Activated B cell treated with CpG ODN at 0.5 μM for 24 hours (primary cell): ENCODE data around the gene RASGRP3. TPM values are rescaled to one million over a fixed set of nuclear protein-coding genes. Genes with fewer than 3 reads are reported as not detected.

Experiments used
- ATAC-seq: fragments of 200-7000 bp; cut with Tn5 transposase; one replicate; pipeline ENCODE4 v1.10.0; 2021; ENCODE audit warnings: low read depth, mild to moderate bottlenecking, moderate library complexity
- CTCF ChIA-PET: fragments of 350-600 bp; sonication (Branson Sonifier 250); formaldehyde crosslinking; loops from one replicate; lab custom pipeline; 2021; ENCODE audit warnings: antibody characterized with exemption; lab: Charles Lee
- POLR2A ChIA-PET: fragments of 350-600 bp; sonication (Branson Sonifier 250); formaldehyde crosslinking; loops from one replicate; lab custom pipeline; 2021; ENCODE audit warnings: antibody characterized with exemption; lab: Charles Lee
- DNase-seq: peaks from one replicate; pipeline ENCODE4 v3.0.0; 2022
- H3K27ac Mint-ChIP-seq: one replicate; pipeline ENCODE4 v1.8.0; 2020; ENCODE audit warnings: mixed read lengths
- H3K27me3 Mint-ChIP-seq: one replicate; pipeline ENCODE4 v1.8.0; 2021; ENCODE audit warnings: mixed read lengths
- H3K36me3 Mint-ChIP-seq: one replicate; pipeline ENCODE4 v1.8.0; 2021; ENCODE audit warnings: low read depth, mixed read lengths
- H3K4me1 Mint-ChIP-seq: one replicate; pipeline ENCODE4 v1.8.0; 2021; ENCODE audit warnings: mixed read lengths
- H3K4me3 Mint-ChIP-seq: one replicate; pipeline ENCODE4 v1.8.0; 2020; ENCODE audit warnings: mild to moderate bottlenecking, mixed read lengths
- H3K9me3 Mint-ChIP-seq: one replicate; pipeline ENCODE4 v1.8.0; 2020; ENCODE audit warnings: mixed read lengths
- intact Hi-C: fragments of 100-400 bp; cut with micrococcal nuclease; formaldehyde crosslinking; loops from one replicate; pipeline ENCODE4 v1.15.1; 2024
- total RNA-seq: library from RNA; stranded (reverse); gene quantifications from 2 replicates; pipeline ENCODE4 v1.2.3, GENCODE V29; 2022
- TF ChIP-seq, protein P1 (sequence below): fragments of 200-600 bp; IDR thresholded peaks from one replicate; pipeline ENCODE4 v1.8.0; 2022; ENCODE audit warnings: antibody characterized with exemption, mild to moderate bottlenecking

The RASGRP3 gene
- total RNA-seq, 1 donor from 2014 or later, result 205 TPM

- TF ChIP-seq, protein P1, sequence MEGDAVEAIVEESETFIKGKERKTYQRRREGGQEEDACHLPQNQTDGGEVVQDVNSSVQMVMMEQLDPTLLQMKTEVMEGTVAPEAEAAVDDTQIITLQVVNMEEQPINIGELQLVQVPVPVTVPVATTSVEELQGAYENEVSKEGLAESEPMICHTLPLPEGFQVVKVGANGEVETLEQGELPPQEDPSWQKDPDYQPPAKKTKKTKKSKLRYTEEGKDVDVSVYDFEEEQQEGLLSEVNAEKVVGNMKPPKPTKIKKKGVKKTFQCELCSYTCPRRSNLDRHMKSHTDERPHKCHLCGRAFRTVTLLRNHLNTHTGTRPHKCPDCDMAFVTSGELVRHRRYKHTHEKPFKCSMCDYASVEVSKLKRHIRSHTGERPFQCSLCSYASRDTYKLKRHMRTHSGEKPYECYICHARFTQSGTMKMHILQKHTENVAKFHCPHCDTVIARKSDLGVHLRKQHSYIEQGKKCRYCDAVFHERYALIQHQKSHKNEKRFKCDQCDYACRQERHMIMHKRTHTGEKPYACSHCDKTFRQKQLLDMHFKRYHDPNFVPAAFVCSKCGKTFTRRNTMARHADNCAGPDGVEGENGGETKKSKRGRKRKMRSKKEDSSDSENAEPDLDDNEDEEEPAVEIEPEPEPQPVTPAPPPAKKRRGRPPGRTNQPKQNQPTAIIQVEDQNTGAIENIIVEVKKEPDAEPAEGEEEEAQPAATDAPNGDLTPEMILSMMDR, result no peak
- Mint-ChIP-seq H3K36me3 (no peaks in the 10 kb centered on the region), H3K4me1 (no peaks in the 10 kb centered on the region), H3K4me3 (no peak overlapping the region), H3K27me3 (no peaks in the 10 kb centered on the region), H3K27ac (no peak overlapping the region), H3K9me3 (no peaks in the 10 kb centered on the region)
- no peak for ATAC-seq
- intact Hi-C loops, result no loop called here
- ChIA-PET CTCF (no interaction called here), POLR2A (no interaction called here)
- no peak for DNase-seq
These were observed 130.8 kb downstream of the RASGRP3 start for GRCh38 chr2:33607251-33607721.

- CTCF ChIA-PET, result no interaction called here
- intact Hi-C loops, result no loop called here
- DNase-seq (no peak), ATAC-seq (no peak)
- H3K27me3 Mint-ChIP-seq, result no peaks in the 10 kb centered on the region
- TF ChIP-seq, protein P1, result no peak
- H3K27ac Mint-ChIP-seq, result no peak overlapping the region
- H3K9me3 Mint-ChIP-seq, result no peaks in the 10 kb centered on the region
- H3K4me3 Mint-ChIP-seq, result no peak overlapping the region
- no peaks in the 10 kb centered on the region for H3K36me3 Mint-ChIP-seq
- POLR2A ChIA-PET, result no interaction called here
- no peaks in the 10 kb centered on the region for H3K4me1 Mint-ChIP-seq
These were observed 131.5 kb downstream of the RASGRP3 start for GRCh38 chr2:33607905-33608304.

DNA sequence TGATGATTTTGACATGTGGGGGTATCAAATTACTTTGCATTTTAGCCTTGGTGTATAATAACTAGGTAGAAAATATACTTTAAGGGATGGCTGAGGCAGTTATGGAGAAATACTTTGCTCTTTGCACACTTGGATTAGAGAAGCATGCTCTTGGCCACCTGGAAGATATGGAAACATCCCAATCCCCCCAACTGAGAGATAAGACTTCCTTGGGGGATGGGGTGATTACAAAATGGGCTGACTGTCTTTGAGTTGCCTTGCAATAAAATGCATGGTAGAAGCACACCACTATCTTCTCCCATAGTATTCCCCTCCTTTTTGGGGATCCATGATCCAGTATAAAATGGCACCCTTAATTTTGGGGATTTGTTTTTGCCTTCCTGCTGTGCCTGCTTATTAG is 137.7 kb downstream of the RASGRP3 start:
- H3K27ac Mint-ChIP-seq, result no peak overlapping the region
- H3K4me1 Mint-ChIP-seq, result no peaks in the 10 kb centered on the region
- no peak overlapping the region for H3K4me3 Mint-ChIP-seq
- peaks cover 9% of the 10 kb centered on the region for H3K36me3 Mint-ChIP-seq
- no peak for DNase-seq
- TF ChIP-seq, protein P1, result no peak
- no peak for ATAC-seq
- CTCF ChIA-PET, result no interaction called here
- intact Hi-C loops, result no loop called here
- no peaks in the 10 kb centered on the region for H3K27me3 Mint-ChIP-seq
- POLR2A ChIA-PET, result no interaction called here
- H3K9me3 Mint-ChIP-seq, result peaks cover 18% of the 10 kb centered on the region

Other genes with a start within 250 kb of the RASGRP3 start
- gene FAM98A, start 122.7 kb downstream of the RASGRP3 start, total RNA-seq, result 30.2 and 40.5 TPM in 2 replicates